HepG2 (cell line): ENCODE data around the gene UNC93A.

Experiments used
- NFYB ChIP-seq: sonication (generic); formaldehyde crosslinking; IDR thresholded peaks from 2 replicates; pipeline ENCODE4 v1.4.0; 2020; ENCODE audit warnings: missing genetic modification reagents
- TAF1 ChIP-seq: sonication (generic); formaldehyde crosslinking; IDR thresholded peaks from 2 replicates; pipeline ENCODE4 v1.4.0; 2020; ENCODE audit warnings: missing genetic modification reagents
- ZKSCAN8 ChIP-seq: IDR thresholded peaks from 2 replicates; pipeline ENCODE4 v1.6.1; 2016; ENCODE audit warnings: borderline replicate concordance, missing genetic modification reagents, missing compliant biosample characterization
- ZNF318 ChIP-seq: sonication (generic); formaldehyde crosslinking; IDR thresholded peaks from 2 replicates; pipeline ENCODE4 v1.4.0; 2020; ENCODE audit warnings: mild to moderate bottlenecking, missing genetic modification reagents
- ZNF616 ChIP-seq: sonication (generic); formaldehyde crosslinking; IDR thresholded peaks from 2 replicates; pipeline ENCODE4 v1.5.0; 2020; ENCODE audit warnings: low read depth, mild to moderate bottlenecking, missing genetic modification reagents

DNA sequence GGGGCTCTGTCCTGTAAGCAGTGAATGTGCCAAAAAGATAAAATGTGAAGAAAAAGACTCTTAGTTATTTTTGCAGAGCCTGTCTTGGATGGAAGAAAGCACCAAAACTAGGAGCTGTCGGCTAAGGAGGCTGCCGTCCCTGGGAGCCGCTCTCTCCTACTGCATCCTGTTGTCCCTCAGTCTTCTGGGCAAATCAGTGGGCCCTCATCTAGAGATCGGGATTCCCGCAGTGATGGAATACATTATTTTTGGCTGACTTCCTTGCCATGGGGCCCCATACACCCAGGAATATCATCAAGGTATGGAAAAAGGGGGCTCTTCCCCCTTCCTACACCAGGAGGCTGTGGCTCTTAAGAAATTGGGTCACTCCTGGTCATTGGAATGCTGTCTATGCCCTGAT lies 37.0 kb downstream of the UNC93A start:
- no peak for TF ChIP-seq NFYB (CRISPR knock-in tag)
- TF ChIP-seq ZNF616 (CRISPR knock-in tag), result no peak
- no peak for TF ChIP-seq ZKSCAN8 (CRISPR knock-in tag)
- no peak for TF ChIP-seq ZNF318 (CRISPR knock-in tag)
- no peak for TF ChIP-seq TAF1 (CRISPR knock-in tag)
